ENCODE measurements around the gene HOATZ.

GRCh38 chr11:111561791-111562325 lies 47.3 kb downstream of the HOATZ start:
- no peak for TF ChIP-seq CTCF (IDR thresholded peaks at IDR 0.05)
- no peak for TF ChIP-seq EP300 (IDR thresholded peaks at IDR 0.05)
